A673 (cell line): Measurements from ENCODE around the gene SLC30A2. TPM values are rescaled to one million over a fixed set of nuclear protein-coding genes. Genes with fewer than 3 reads are reported as not detected.

Experiments
- BruUV-seq: library from RNA; stranded (reverse); fragments of 400-500 nt; replicated peaks from 2 replicates; lab custom pipeline; 2021; lab: Mats Ljungman, UMichigan
- CTCF ChIA-PET: fragments of 300-600 bp; sonication (Branson Sonifier 250); formaldehyde crosslinking; loops from one replicate; lab custom pipeline; 2022; ENCODE audit warnings: antibody characterized with exemption; lab: Charles Lee
- POLR2A ChIA-PET: fragments of 300-600 bp; sonication (Branson Sonifier 250); formaldehyde crosslinking; loops from one replicate; lab custom pipeline; 2022; ENCODE audit warnings: antibody characterized with exemption; ENCODE audit not compliant: low non-redundant PET; lab: Charles Lee
- DNase-seq: peaks from one replicate; pipeline ENCODE4 v3.0.0-alpha.2; 2015; ENCODE audit warnings: low spot score
- H3K27ac ChIP-seq: fragments of 200-600 bp; sonication (generic); 2 replicates; pipeline ENCODE4 v1.5.1; 2016; ENCODE audit warnings: mixed run types, low read depth, mild to moderate bottlenecking, mixed read lengths, antibody characterized with exemption, low read length; ENCODE audit not compliant: poor library complexity, severe bottlenecking
- H3K27me3 ChIP-seq: fragments of 200-600 bp; sonication (generic); replicated peaks from 2 replicates; pipeline ENCODE4 v1.6.1; 2017; ENCODE audit warnings: mixed run types, low read depth, mild to moderate bottlenecking, mixed read lengths, antibody characterized with exemption, low read length; ENCODE audit not compliant: insufficient read depth, poor library complexity
- H3K36me3 ChIP-seq: fragments of 200-600 bp; sonication (generic); 2 replicates; pipeline ENCODE4 v1.6.1; 2016; ENCODE audit warnings: mixed run types, mild to moderate bottlenecking, mixed read lengths, antibody characterized with exemption, low read length; ENCODE audit not compliant: insufficient read depth, poor library complexity, severe bottlenecking
- H3K4me1 ChIP-seq: fragments of 200-600 bp; sonication (generic); 2 replicates; pipeline ENCODE4 v1.6.1; 2017; ENCODE audit warnings: mixed run types, mild to moderate bottlenecking, mixed read lengths, antibody characterized with exemption, low read length; ENCODE audit not compliant: insufficient read depth, poor library complexity, severe bottlenecking
- H3K4me3 ChIP-seq: fragments of 200-600 bp; sonication (generic); 2 replicates; pipeline ENCODE4 v1.5.1; 2016; ENCODE audit warnings: low read depth, mixed run types, mild to moderate bottlenecking, mixed read lengths, low read length; ENCODE audit not compliant: poor library complexity, severe bottlenecking
- H3K9me3 ChIP-seq: fragments of 200-600 bp; sonication (generic); 2 replicates; pipeline ENCODE4 v1.6.1; 2016; ENCODE audit warnings: mixed run types, low read depth, mild to moderate bottlenecking, mixed read lengths, antibody characterized with exemption, low read length; ENCODE audit not compliant: poor library complexity, severe bottlenecking
- CTCF ChIP-seq: fragments of 300-800, 200-600 bp; sonication (generic); conservative IDR thresholded peaks from 2 replicates; pipeline ENCODE4 v1.5.1; 2017; ENCODE audit warnings: low read depth, mild to moderate bottlenecking, antibody characterized with exemption, low read length, moderate library complexity, mixed read lengths
- EZH2 ChIP-seq: fragments of 200-600 bp; sonication (generic); IDR thresholded peaks from 2 replicates; pipeline ENCODE4 v1.6.1; 2017; ENCODE audit warnings: borderline replicate concordance, low read depth, mild to moderate bottlenecking, mixed read lengths, antibody characterized with exemption, low read length; ENCODE audit not compliant: poor library complexity, severe bottlenecking
- intact Hi-C: fragments of 100-400 bp; cut with micrococcal nuclease; formaldehyde crosslinking; loops from one replicate; pipeline ENCODE4 v1.10.0; 2022; ENCODE audit not compliant: unreplicated experiment
- total RNA-seq: library from RNA; stranded (reverse); gene quantifications from 2 replicates; pipeline ENCODE4 v1.2.3, GENCODE V29; 2021

The SLC30A2 gene
- total RNA-seq, 1 experiment from 2014 or later, result not detected

- no peak for TF ChIP-seq CTCF
- TF ChIP-seq EZH2, result no peak
- no peaks in the 10 kb centered on the region for H3K36me3 ChIP-seq
- no peak for DNase-seq
- CTCF ChIA-PET, result no interaction called here
- H3K27ac ChIP-seq, result no peak overlapping the region
- intact Hi-C loops, result no loop called here
- POLR2A ChIA-PET, result interaction anchor here (0.6 kb wide), 1 partner anchor 197 kb away, joined by 4 read pairs; no protein-coding TSS in a partner anchor
- no peaks in the 10 kb centered on the region for H3K9me3 ChIP-seq
- no peaks in the 10 kb centered on the region for H3K27me3 ChIP-seq
- no peaks in the 10 kb centered on the region for H3K4me1 ChIP-seq
- no peak overlapping the region for H3K4me3 ChIP-seq
- BruUV-seq, result no TSS peak
These were observed 33.1 kb downstream of the SLC30A2 start for GRCh38 chr1:26012864-26013263.

GRCh38 chr1:26010825-26011224 lies 35.1 kb downstream of the SLC30A2 start:
- POLR2A ChIA-PET, result no interaction called here
- H3K4me3 ChIP-seq, result no peak overlapping the region
- H3K27ac ChIP-seq, result no peak overlapping the region
- DNase-seq, result no peak
- BruUV-seq, result no TSS peak
- no peaks in the 10 kb centered on the region for H3K4me1 ChIP-seq
- no peaks in the 10 kb centered on the region for H3K36me3 ChIP-seq
- CTCF ChIA-PET, result interaction anchor here (0.9 kb wide), 1 partner anchor 115 kb away, joined by 3 read pairs; no protein-coding TSS in a partner anchor
- intact Hi-C loops, result no loop called here
- TF ChIP-seq EZH2 (no peak), CTCF (no peak)
- no peaks in the 10 kb centered on the region for H3K27me3 ChIP-seq
- H3K9me3 ChIP-seq, result no peaks in the 10 kb centered on the region

- Histone ChIP-seq H3K4me1 (no peaks in the 10 kb centered on the region), H3K27me3 (no peaks in the 10 kb centered on the region), H3K27ac (no peak overlapping the region), H3K9me3 (no peaks in the 10 kb centered on the region), H3K36me3 (no peaks in the 10 kb centered on the region), H3K4me3 (no peak overlapping the region)
- TF ChIP-seq CTCF, result peak; percentile 30
- no peak for TF ChIP-seq EZH2
- peak; percentile 18 for DNase-seq
- POLR2A ChIA-PET, result no interaction called here
- CTCF ChIA-PET, result interaction anchor here (0.6 kb wide), 1 partner anchor 27 kb away, joined by 4 read pairs; no protein-coding TSS in a partner anchor
- intact Hi-C loops, result no loop called here
- BruUV-seq, result no TSS peak
These were observed 36.0 kb downstream of the SLC30A2 start for GRCh38 chr1:26009796-26010447.
